HepG2 (cell line): ENCODE measurements around the gene COX6B1.
"Not testable (repeated sequence)": the region's sequence is repeated elsewhere in the genome, so short reads cannot be mapped to it uniquely, and the experiment has no call there.

Experiments used
- JUN ChIP-seq: sonication (generic); formaldehyde crosslinking; IDR thresholded peaks from 2 replicates; pipeline ENCODE4 v1.4.0; 2020; ENCODE audit warnings: mild to moderate bottlenecking, missing genetic modification reagents
- NFE2 ChIP-seq: sonication (generic); formaldehyde crosslinking; IDR thresholded peaks from 2 replicates; pipeline ENCODE4 v1.4.0; 2020; ENCODE audit warnings: missing genetic modification reagents
- ZFP41 ChIP-seq: sonication (generic); formaldehyde crosslinking; IDR thresholded peaks from 2 replicates; pipeline ENCODE4 v1.4.0; 2020; ENCODE audit warnings: mild to moderate bottlenecking, missing genetic modification reagents, borderline replicate concordance
- ZSCAN20 ChIP-seq: sonication (generic); formaldehyde crosslinking; IDR thresholded peaks from 2 replicates; pipeline ENCODE4 v1.4.0; 2020; ENCODE audit warnings: missing genetic modification reagents, mild to moderate bottlenecking, borderline replicate concordance
- TF ChIP-seq, protein P1 (sequence below): IDR thresholded peaks from 2 replicates; pipeline ENCODE4 v1.6.1; 2018; ENCODE audit warnings: missing genetic modification reagents, mild to moderate bottlenecking, missing compliant biosample characterization

DNA sequence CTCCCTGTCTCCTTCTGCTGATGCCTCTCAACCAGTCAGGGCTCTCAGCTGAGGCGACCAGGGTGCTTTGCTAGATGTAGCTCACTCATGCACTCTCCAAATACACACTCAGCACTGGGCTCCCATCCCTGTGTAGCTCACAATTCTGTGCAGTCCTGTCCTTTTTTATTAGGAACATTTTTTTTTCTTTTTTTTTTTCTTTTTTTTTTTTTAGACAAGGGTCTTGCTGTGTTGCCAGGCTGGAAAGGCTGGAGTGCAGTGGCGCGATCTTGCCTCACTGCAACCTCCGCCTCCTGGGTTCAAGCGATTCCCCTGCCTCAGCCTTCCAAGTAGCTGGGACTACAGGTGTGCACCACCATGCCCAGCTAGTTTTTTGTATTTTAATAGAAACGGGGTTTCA lies 6.7 kb downstream of the COX6B1 start:
- not testable (repeated sequence) for TF ChIP-seq NFE2 (CRISPR knock-in tag); ZSCAN20 (CRISPR knock-in tag); ZFP41; JUN (CRISPR knock-in tag)
- TF ChIP-seq, protein P1, sequence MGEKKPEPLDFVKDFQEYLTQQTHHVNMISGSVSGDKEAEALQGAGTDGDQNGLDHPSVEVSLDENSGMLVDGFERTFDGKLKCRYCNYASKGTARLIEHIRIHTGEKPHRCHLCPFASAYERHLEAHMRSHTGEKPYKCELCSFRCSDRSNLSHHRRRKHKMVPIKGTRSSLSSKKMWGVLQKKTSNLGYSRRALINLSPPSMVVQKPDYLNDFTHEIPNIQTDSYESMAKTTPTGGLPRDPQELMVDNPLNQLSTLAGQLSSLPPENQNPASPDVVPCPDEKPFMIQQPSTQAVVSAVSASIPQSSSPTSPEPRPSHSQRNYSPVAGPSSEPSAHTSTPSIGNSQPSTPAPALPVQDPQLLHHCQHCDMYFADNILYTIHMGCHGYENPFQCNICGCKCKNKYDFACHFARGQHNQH (CRISPR knock-in tag), result not testable (repeated sequence)
